HepG2 (cell line): Measurements from ENCODE around the gene MFSD11.
"Not testable (repeated sequence)": the region's sequence is repeated elsewhere in the genome, so short reads cannot be mapped to it uniquely, and the experiment has no call there.

Experiments used
- ASH2L ChIP-seq: fragments of 300-600, 200-600 bp; sonication (generic); IDR thresholded peaks from 2 replicates; pipeline ENCODE4 v1.7.0; 2017; ENCODE audit warnings: low read depth, mild to moderate bottlenecking, moderate library complexity, mixed read lengths, low read length; ENCODE audit not compliant: insufficient read length
- EEA1 ChIP-seq: sonication (generic); formaldehyde crosslinking; IDR thresholded peaks from 2 replicates; pipeline ENCODE4 v1.5.1; 2020; ENCODE audit warnings: mild to moderate bottlenecking, missing genetic modification reagents, borderline replicate concordance
- LCORL ChIP-seq, 2 experiments: fragments of 450-650 bp in 1 of 2; sonication (generic) in 1 of 2; formaldehyde crosslinking in 1 of 2; IDR thresholded peaks; 2 replicates each; pipeline versions ENCODE4 v1.5.0 to v1.6.1; 2017 to 2020; ENCODE audit warnings: antibody characterized with exemption in 1 of 2, missing genetic modification reagents in 1 of 2
- MEIS2 ChIP-seq: sonication (generic); formaldehyde crosslinking; IDR thresholded peaks from 2 replicates; pipeline ENCODE4 v1.9.0; 2021; ENCODE audit warnings: mild to moderate bottlenecking, missing genetic modification reagents
- POLR2AphosphoS5 ChIP-seq: IDR thresholded peaks from 2 replicates; pipeline ENCODE4 v1.6.1; 2012; ENCODE audit warnings: low read depth, low read length
- SIX1 ChIP-seq: sonication (generic); formaldehyde crosslinking; IDR thresholded peaks from 2 replicates; pipeline ENCODE4 v1.4.0; 2020; ENCODE audit warnings: missing genetic modification reagents, borderline replicate concordance
- ZNF12 ChIP-seq: sonication (generic); formaldehyde crosslinking; IDR thresholded peaks from 2 replicates; pipeline ENCODE4 v1.5.0; 2020; ENCODE audit warnings: missing genetic modification reagents
- TF ChIP-seq, protein P1 (sequence below): sonication (generic); formaldehyde crosslinking; IDR thresholded peaks from 2 replicates; pipeline ENCODE4 v1.8.1; 2023; ENCODE audit warnings: missing genetic modification reagents, inconsistent platforms, borderline replicate concordance
- TF ChIP-seq, protein P2 (sequence below): sonication (generic); formaldehyde crosslinking; IDR thresholded peaks from 2 replicates; pipeline ENCODE4 v1.5.0; 2020; ENCODE audit warnings: mild to moderate bottlenecking, missing genetic modification reagents, moderate library complexity

DNA sequence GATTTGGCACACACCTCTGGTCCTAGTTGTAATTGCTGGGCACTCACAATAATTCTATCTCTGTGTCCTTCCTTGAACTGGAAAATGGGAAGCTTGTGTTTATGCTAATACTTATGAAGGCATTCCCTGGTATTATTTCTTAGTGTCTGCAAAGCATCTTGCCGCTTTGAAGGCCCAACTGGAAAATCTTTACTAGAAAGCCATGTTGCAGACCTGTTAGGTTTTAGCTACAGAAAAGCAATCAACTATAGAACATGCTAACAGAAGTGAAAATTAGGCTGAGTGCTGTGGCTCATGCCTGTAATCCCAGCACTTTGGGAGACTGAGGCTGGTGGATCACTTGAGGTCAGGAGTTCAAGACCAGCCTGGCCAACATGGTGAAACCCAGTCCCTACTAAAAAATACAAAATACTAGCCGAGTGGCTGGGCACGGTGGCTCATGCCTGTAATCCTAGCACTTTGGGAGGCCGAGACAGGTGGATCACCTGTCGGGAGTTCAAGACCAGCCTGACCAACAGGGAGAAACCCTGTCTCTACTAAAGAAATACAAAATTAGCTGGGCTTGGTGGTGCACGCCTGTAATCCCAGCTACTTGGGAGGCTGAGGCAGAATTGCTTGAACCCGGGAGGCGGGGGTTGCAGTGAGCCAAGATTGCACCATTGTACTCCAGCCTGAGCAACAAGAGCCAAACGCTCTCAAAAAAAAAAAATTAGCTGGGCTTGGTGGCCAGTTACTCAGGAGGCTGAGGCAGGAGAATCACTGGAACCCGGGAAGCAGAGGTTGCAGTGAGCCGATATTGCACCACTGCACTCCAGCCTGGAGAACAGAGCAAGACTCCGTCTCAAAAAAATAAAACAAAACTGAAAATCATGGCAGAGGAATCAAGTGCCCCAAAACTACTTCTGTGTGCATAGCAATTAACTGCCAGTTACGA, 5.9 kb upstream of the MFSD11 start:
- TF ChIP-seq, protein P1, sequence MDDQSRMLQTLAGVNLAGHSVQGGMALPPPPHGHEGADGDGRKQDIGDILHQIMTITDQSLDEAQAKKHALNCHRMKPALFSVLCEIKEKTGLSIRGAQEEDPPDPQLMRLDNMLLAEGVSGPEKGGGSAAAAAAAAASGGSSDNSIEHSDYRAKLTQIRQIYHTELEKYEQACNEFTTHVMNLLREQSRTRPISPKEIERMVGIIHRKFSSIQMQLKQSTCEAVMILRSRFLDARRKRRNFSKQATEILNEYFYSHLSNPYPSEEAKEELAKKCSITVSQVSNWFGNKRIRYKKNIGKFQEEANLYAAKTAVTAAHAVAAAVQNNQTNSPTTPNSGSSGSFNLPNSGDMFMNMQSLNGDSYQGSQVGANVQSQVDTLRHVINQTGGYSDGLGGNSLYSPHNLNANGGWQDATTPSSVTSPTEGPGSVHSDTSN (CRISPR knock-in tag) = not testable (repeated sequence)
- TF ChIP-seq ZNF12 (CRISPR knock-in tag); POLR2AphosphoS5; EEA1 (CRISPR knock-in tag); LCORL (IDR thresholded peaks at IDR 0.05); LCORL (CRISPR knock-in tag; IDR thresholded peaks at IDR 0.05); MEIS2 (CRISPR knock-in tag); SIX1 (CRISPR knock-in tag); ASH2L: not testable (repeated sequence)
- TF ChIP-seq, protein P2, sequence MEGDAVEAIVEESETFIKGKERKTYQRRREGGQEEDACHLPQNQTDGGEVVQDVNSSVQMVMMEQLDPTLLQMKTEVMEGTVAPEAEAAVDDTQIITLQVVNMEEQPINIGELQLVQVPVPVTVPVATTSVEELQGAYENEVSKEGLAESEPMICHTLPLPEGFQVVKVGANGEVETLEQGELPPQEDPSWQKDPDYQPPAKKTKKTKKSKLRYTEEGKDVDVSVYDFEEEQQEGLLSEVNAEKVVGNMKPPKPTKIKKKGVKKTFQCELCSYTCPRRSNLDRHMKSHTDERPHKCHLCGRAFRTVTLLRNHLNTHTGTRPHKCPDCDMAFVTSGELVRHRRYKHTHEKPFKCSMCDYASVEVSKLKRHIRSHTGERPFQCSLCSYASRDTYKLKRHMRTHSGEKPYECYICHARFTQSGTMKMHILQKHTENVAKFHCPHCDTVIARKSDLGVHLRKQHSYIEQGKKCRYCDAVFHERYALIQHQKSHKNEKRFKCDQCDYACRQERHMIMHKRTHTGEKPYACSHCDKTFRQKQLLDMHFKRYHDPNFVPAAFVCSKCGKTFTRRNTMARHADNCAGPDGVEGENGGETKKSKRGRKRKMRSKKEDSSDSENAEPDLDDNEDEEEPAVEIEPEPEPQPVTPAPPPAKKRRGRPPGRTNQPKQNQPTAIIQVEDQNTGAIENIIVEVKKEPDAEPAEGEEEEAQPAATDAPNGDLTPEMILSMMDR = not testable (repeated sequence)
